Stimulated activated CD4-positive, alpha-beta T cell treated with anti-CD3 and anti-CD28 coated beads, TNF-alpha, amount 100 ng/mL, for 48 hours (primary cell): ENCODE data around the gene PLK2.

Experiments
- DNase-seq, 3 donors: peaks; one replicate each; pipeline ENCODE4 v3.0.0-alpha.2; 2020; ENCODE audit warnings: low read depth in 3 of 3

Gene PLK2

DNA sequence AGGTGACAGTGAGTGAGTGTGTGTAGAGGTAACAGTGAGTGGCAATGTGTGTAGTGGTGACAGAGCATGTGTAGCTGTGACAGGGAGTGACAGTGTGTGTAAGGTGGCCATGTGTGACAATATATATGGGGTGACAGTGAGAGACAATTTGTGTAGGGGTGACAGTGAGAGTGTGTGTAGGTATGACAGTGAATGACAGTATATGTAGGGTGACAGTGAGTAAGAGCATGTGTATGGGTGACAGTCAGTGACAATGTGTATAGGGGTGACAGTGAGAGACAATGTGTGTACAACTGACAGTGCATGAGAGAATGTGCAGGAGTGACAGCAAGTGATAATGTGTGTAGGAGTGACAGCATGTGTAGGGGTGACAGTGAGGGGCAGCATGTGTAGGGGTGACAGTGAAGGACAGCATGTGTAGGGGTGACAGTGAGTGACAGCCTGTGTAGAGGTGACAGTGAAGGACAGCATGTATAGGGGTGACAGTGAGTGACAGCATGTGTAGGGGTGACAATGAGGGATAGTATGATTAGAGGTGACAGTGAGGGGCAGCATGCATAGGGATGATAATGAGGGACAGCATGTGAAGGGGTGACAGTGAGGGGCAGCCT, 21.3 kb upstream of the PLK2 start:
- DNase-seq: no peak

DNA sequence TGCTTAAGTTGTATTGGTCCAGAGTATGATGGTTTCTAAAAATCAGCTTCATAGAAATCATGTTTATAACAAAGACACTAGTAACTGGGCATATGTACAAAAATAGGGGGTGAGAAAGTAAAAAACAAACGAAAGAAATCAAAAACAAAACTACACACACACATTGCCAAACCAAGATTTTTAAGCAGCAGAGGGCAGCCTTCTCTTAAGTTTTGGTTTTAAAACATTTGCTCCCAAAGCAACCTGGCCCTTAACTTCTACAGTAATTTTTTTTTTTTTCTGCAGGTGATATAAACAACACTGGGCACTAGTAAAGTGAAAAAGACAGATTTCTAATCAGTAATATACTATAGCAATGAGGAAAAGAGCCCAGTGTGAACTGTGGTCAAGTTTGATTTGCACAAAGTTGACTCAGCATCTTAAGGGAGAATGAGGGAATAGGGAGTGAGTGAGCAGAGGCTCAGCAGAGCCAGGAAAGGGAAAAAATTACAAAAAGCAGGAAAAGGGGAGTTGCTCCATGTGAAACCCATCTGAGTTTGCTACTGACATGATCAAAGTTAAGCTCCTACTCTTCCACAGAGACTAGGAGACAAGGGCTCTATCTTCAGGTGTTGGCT, 18.0 kb upstream of the PLK2 start:
- no peak for DNase-seq

DNA sequence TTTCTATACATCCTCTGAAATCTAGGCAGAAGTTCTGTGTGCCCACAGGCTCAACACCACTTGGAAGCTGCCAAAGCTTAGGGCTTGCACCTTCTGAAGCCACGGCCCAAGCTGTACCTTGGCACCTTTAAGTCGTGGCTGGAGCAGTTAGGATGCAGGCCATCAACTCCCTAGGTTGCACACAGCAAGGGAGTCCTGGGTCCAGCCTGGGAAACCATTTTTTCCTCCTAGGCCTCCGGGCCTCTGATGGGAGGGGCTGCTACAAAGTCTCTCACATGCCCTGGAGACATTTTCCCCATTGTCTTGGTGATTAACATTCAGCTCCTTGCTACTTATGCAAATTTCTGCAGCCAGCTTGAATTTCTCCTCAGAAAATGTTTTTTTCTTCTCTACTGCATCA, 15.5 kb upstream of the PLK2 start:
- DNase-seq: no peak

DNA sequence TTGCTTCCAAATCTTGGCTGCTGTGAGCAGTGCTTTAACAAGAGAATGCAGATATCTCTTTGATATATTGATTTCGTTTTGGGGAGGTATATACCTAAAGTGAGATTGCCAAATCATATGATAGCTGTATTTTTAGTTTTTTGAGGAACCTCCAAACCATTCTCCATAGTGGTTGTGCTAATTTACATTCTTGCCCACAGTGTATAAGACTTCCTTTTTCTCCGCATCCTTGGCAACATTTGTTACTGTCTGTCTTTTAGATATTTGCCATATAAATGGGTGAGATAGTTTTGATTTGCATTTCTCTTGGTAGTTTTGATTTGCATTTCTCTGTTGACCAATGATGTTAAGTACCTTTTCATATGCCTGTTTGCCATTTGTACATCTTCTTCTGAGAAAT, 10.0 kb upstream of the PLK2 start:
- DNase-seq: no peak

DNA sequence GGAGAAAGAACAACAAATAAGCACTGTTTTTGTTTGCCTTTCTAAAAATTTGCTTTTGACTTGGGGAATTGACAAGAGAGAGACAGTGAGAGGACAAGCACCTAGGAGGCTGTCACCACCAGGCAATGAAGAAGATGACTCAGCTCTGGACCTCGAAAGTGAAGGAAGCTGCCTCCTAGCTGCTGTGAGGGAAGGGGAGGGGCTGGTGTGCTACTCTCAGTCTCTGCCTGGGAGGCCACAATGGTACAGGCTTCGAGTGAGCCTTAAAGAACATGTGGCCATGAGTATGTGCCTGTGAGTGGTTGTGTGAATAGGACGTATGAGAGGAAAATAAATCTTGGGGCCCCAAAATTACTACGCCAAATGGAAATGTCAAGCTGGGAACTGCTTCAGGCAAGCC, 7.1 kb upstream of the PLK2 start:
- peak in 1 of 3 donors; percentile 8 for DNase-seq

DNA sequence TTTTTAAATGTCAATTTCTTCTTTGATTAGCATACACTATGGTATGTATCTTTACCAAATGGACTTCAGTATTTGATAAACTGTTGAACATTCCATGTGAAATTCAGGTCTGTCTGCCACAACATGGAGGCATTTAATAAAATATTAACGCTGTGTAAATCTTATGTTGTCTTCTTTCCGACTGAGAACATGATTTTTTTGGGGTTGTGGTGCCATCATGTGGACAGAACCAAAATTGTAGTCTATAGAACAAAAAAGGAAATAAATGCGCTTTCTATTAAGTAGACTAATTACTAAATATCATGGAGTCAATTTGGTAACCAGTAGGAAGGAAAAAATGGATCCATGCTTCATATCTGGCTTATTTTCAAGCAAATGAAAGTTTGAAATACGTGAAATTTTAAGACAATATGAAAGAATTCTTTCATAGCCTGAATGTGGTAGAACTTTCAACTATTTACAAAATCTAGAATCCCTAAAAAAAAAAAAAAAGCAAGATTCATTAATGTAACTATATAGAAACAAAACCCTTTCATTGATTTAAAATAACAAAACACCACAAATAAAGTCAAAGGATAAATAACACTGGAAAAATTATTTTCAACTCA, 2.8 kb upstream of the PLK2 start:
- no peak for DNase-seq

DNA sequence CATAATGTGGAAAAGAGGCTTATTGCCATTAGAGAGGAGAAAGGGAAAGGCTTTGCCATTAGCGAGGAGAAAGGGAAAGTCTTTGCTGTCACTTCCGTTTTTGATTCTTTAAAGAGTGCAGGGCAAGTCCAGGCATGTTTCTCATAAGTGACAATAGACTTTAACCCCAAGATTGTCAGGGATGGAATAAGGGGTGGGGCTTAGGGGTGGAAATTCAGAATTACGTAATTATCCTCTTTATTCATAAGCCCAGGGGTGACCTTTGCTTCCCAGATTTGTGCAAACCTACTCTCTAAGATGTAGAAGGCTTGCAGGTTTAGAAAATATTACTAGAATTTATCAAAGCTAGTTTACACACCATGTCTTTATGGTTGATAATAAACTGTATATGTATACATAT, 2.3 kb upstream of the PLK2 start:
- no peak for DNase-seq

DNA sequence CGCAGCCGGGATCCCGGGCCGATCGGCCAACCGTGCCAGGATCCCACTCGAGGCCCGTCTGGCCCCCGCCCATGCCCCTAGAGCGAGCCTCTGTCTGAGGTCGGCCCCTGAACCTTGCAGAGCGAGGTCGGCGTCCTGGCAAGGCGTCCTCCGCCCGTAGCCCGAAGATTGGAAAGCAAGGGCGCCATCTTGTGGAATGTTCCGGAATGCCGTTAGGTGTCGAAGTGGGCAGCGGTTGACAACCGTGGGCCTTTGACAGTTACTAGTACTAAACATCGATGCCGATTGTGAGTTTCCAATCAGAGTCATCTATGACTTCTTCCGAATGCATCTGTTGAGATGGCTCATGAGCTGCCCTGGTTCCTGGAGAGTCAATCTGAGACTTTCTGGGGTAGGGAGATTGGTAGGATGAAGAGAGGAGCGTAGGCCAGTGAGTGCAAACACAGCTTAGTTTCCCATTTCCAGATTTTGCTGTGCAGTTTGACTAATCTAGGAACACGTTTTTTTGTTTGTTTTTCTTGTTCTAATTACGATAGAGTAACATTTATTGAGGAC, 923 bp upstream of the PLK2 start:
- peak; percentile 79 to 83 (median 83) for DNase-seq

DNA sequence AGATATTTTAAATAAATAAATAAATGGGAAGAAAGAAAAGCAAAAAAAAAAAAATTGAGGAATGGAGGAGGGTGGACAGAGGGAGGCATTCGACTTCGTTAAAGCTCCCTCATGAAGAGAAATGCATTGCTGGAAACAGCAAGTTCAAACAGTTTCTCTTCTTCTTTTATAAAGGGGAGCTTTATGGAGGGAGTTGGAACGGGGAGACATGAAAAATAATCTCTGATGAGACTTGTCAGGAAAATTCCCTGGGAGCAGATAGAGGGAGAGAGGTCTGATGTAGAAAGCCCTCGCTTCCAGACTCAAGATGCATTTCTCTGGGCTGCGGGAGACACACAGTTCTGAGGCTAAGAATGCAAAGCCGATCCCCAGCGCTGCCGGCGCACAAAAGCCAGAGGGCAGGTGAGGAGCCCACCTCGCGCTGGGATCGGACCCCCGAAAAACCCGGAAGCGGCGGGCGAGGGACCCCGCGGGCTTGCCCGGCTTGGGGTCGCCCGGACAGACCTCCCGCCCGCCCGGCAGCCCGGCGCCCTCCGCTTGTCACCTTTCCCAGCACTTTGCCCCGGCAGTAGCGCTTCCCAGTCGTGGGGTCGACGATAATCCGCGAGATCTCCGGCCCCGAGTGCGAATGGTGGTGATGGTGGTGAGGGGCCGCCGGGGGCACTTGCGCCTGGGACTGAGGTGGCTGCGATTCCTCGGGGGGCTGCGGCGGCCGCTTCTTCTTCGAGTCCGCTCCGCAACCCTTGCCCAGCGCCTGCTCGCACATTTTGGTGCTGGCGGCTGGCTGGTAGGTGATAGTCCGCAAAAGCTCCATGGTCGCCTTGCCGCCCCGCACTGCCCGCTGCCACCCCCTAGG, 512 bp downstream of the PLK2 start:
- no peak for DNase-seq

DNA sequence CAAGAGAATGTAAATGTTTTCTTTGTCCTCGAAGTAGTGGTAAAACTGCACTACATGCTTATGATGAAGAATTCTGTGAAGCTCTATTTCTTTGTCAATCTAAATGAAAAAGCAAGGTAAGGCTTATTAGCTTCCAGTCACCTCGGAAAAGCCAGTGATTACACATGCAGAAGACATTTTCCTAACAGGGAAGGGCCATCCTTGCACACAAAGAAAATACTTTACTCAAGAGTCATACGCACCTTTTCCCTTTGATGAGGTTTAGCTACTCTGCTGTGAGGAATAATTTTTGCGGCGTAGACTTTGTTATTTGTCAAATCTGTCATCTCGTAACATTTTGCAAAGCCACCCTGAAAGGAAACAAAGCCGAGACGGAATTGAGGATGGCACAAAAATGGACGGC, 1.1 kb downstream of the PLK2 start:
- no peak for DNase-seq

DNA sequence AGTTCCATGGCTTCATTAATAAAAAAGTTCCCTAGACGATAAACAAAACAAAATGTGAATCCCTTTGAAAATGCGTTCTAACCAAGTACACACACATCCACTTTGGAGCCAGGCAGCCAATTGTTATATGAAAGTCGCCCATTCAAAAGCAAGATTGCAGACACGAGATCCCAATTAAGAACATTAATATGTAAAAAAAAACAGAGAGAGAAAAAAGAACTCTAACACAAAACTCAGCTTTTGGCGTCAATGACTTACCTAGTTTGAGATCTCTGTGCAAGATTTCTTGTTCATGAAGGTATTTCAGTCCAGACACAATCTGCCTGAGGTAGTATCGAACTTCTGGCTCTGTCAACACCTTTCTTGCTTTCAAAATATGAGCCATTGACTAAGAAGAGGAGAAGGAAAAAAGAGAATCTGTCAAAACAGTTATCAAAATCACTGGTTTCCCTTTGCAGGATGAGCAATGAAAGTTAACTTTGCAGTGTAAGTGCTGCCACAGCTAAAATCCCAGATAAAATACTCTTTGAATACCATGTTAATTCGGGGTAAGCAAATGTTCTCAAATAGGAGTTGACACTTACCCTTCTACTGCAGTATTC, 1.6 kb downstream of the PLK2 start:
- DNase-seq: no peak

DNA sequence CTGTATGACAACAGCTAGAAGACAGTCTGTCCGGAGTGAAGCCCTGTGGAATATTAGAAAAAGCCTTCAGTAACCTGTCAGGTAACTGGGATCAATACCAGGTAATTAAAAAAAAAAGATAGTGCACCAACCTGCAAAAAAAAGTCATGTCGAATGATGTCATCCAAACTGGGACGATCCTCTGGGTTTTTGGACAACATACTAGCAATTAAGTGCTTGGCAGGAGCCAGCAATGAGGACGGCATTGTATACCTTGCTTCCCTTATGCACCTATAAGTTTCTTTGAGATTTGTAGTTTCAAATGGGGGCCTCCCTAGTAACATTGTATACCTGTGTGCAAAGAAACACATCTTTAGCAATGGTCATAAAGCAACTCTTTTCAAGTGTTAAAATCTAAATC, 2.8 kb downstream of the PLK2 start:
- no peak for DNase-seq

DNA sequence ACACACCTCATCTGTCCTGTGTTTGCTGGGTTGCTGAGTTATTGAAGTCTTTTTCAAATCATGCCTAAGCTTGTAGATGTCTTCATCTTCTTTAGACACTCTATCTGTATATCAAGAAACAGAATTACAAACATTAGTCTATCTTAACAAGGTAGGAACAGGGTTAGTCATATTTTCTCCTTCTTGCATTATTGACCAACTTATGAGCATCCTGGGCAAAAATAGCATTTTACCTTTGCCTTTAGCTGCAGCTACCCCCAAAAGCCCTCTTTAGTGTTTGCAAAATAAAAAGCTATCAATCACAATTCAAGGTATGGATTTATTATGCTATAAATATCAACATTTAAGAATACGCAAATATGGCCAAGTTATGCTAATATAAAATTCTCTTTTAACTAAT, 3.4 kb downstream of the PLK2 start:
- DNase-seq: no peak

DNA sequence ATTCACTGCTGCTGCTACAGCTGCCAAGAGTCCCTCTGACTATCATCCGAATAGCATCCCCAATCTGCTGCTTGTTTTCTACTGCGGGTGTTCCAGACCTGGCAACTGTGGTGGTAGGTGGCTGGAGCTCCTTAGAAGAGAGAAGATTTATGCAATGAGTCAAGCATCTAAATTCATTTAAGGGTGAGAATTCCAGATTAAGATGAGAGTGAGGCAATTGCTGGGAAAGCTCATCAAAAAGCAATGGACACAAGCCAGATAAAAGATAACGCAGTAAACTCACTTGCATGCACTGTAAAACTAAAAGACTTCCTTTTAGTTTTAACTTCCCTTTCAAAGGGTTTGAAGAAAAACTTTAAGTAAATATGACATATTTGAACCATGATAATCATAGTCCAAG, 3.9 kb downstream of the PLK2 start:
- DNase-seq: no peak

DNA sequence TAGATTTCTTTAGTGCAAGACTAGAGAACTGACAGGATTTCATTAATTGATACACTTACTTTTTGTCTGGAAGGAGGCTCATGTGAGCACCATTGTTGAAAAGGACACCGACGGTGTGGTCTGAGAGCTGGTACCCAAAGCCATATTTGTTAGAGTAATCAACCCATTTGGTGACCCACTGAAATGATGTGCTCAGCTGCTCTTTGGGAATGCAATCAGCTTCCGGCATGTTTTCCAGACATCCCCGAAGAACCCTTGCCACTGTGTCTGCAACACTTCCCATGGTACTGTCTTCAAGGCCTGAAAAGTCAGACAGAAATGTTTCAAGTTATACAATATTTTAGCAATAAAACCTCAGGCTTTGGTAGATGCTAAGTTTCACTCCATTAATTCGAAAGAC, 4.4 kb downstream of the PLK2 start:
- DNase-seq: no peak

DNA sequence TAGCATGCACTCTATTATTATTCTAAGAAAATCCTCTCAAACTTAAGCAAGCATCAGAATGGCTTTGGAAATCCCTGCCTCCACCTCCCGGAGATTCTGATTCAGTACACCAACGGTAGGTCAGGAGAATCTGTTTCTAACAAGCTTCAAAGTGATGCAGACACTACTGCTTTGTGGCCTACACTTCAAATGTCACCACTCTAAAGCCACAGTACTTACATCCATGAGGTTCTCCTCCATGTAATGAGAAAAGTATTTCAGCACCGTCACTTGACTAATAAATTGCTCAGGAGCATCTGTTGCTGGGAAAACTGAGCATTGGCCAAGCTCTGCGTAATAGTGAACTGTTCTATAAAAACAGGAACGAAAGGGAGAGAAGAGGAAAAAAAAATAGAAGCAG, 4.8 kb downstream of the PLK2 start:
- no peak for DNase-seq

DNA sequence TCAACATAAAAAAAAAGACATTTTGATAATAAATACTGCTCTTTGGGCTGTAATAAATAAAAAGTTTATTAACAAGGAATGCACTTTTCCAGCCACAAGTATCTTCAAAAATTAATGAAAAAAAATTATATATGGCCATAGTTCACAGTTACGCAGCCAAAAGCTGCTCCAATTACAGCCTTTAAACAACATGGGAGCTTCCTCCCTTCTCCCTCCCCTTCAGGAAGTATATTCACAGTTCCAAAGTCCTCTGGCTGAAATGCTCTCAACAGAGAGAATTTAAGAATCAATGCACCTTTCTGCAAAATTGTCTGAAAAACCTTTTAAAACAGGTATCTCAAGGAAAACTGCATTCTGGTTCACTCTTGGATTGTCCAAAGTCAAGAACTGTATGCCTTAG, 5.9 kb downstream of the PLK2 start:
- DNase-seq: no peak

DNA sequence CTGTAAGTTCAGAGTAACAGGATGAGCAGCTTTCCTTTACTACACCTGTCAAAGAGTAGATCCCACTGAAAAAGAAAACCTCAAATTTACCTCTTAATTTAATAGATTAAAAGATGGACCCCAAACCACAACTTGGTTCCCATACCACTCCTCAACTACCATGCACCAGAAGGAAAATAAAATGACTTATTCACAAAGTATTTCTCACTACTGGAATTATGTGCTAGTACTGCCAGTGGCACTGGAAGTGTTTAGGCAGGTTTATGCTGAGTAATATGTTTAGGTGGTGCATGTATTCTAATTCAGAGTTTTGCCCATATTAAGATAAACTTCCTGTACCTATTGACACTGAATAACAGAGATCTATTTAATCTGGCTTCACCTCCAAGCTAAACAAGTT, 6.6 kb downstream of the PLK2 start:
- no peak for DNase-seq

DNA sequence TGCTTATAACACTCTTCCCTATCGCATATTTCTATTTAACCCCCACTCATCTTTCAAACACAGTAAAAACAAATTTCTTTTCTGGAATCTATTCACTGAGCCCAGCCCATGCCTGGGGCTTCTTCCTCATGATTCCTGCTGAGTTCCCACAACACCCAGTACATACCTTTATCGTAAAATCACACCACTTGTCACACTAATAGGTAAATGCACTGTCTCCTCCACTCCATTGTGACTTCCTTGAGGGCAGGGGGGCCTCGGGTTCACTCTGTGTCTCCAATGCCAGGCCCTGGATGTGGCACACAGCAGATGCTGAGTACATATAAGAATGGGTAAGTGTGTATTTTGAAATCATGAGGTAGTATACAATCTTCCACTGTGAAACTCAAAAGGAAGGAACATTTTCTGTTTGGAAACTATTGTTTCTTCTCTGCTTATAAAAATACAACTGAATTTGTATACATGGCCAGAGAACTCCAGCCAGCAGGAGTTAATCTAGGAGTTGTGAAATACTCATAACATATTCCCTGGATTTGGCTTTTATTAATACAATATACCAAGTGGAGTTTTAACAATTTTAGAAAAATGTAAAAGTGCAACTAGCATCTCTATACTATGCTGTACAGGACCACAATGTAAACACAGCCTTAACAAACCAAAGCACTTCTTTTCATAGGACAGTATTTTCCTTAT, 7.2 kb downstream of the PLK2 start:
- no peak for DNase-seq

DNA sequence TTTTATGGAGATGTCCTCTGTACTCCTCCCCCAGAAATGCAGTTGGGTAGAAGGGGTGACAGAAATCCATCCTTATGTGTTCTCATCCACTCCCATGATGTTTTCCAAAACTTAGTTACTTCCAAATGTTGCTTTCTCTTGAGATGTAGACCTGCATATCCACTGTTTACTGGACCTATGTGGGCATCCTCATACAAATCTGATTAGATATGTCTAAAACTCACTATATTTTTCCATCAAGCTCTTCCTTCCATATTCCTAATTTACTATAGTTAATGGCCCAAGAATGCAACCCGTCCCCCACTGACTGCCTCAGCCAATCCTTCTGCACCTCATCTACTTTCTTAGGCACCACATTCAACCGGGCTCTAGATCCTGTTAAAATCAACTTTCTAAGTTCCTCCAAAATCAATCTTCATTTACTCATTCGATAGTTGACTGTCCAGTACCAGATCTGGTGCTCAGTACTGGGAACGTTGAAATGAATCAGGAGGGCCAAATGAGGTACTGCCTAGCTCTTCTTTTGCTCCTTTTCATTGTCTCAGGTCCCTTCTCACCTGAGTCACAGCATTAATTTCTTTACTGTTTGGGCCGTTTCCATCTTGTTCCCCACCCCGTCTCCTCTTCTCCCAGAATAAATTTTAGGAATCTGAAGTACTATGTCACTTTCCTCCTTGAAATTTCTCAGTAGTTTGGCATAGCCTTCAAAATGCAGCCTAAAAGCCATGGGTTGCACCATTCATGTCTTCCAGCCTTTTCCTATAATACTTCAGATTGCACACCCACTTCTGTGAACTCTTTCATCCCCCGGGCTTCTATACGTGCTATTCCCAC, 7.9 kb downstream of the PLK2 start:
- DNase-seq: no peak
